ELF-1 (cell line): ENCODE results near the gene SIPA1.
A peak's percentile ranks its signal among the peaks of the same experiment; 100 is the strongest.
"Not testable (repeated sequence)": the region's sequence is repeated elsewhere in the genome, so short reads cannot be mapped to it uniquely, and the experiment has no call there.

Experiments used
- DNase-seq: peaks from one replicate; pipeline ENCODE4 v3.0.0-alpha.2; 2016; ENCODE audit warnings: low read depth, low spot score

The SIPA1 gene

DNA sequence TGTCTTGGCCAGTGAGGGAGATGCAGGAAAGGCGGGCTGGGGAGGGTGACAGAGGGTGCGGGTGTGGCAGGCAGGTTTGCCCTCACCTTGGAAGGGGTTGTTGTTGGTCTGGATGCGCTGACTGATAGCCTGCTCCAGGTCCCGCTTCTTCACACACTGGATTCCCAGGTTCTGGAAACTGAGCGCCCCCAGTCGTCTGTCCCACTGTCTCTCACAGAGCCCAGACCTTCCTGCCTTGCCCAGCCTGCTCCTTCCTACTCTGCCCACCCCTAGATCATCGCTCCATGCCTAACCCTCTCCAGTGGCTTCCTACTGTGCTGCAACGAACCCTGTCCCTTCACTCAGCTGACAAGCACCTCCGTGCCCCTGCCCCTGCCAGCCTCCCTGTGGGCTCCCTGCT lies 22.1 kb downstream of the SIPA1 start:
- DNase-seq, result no peak

DNA sequence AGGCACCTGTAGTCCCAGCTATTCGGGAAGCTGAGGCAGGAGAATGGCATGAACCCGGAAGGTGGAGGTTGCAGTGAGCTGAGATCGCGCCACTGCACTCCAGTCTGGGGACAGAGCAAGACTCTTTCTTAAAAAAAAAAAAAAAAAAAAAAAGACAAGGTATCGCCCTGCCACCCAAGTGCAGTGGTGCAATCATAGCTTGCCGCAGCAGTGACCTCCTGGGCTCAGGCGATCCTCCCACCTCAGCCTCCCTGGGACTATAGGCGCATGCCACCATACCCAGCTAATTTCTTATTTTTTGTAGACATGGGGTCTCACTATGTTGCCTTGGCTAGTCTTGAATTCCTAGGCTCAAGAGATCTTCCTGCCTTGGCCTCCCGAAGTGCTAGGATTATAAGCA lies 23.0 kb downstream of the SIPA1 start:
- not testable (repeated sequence) for DNase-seq

DNA sequence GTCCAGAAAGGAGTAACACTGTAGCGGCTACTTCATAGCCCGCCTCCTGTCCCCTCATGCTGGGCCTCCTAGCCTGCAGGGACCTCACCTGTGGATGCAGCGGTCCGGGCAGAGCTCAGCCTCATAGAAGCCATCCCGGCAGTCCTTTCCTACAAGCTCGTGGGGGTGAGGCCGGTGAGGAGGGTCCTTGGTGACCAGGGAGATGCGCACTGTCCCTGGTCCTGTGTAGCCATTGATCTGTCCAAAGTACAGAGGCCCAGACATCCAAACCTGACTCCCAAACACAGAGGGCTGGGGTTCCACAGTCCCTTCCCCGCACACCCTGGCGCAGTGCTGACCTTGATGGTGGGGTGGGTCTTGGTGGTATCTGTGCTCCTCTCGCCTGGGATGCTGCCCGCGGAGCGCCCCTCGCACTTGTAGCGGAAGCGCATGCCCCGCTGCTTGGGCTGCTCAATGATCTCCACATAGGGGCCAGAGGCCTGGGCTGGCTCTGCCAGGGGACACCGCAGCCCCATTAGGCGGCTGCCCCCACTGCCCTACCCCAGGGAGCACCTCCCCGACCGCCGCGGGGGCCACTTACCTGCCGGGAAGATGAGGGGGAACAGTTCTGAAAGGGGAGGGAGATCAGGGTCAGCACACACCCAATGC lies 23.8 kb downstream of the SIPA1 start:
- no peak for DNase-seq

DNA sequence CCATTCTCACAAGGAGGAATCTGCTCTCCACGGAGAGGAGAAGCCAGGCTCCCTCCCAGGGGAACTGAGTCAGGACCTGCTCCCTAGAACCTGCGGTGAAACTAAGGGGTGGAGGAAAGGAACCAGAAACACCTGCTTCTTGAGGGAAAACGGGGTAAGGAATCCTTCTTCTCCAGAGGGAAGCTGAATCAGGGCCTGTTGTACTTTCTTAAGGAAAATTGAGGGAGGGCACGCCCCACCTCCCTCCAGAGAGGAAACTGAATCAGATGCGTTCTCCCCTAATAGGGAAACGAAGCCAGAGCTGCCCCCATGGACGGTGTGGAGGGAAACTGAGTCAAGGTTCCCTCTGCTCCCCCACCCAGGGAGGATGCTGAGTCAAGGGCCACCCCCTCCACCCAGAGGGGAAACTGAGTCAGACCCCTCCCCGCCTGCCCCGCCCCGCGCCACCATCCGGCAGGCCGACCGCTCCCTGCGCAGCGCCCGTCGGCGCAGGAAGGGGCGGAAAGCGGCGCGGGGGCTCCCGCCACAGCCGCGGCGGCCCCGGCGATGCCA lies 24.4 kb downstream of the SIPA1 start:
- DNase-seq, result no peak

DNA sequence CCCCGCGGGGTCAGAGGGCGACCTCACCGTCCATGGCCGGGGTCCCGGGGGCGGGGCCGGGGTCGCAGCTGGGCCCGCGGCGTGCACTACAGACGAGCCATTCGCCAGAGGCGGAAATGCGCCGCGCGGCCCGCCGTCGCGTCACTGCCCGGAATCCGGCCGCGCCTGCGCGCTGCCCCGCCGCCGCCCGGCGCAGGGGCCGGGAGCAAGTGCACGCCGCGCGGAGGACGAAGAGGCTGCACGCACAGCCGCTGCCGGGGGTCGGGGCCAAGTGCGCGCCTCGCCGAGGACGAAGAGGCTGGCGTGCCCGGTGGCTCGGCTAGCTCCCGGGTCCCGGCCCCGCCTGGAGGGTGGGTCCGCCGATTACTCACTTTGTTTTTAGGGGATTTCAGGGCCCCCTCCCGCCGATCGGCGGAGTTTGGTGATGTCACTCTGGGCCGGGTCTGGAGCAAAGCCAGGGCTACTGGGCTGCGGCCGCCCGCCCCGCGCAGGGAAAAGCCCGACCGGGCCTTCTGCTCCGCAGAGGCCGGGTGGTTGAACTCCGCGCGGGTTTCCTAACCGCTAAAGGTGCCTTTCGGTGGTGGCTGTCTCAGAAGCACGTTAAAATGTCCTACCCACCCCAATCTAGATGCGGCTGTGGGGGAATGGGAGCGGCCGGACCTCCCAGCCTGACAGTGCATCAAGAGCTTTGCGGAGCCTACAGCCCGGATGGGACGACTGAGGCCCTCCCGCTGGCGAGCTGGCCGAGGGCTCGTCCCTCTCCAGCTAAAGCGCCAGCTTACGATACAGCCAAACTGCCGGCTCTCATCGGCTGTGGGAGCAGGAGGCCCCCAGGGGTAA lies 25.1 kb downstream of the SIPA1 start, which contains the start of gene RELA:
RELA (minus strand) TSS at position 118 of the 840 bp plus-strand sequence; CDS start at position 34, 84 bp downstream.
- DNase-seq, result peak; percentile 93

DNA sequence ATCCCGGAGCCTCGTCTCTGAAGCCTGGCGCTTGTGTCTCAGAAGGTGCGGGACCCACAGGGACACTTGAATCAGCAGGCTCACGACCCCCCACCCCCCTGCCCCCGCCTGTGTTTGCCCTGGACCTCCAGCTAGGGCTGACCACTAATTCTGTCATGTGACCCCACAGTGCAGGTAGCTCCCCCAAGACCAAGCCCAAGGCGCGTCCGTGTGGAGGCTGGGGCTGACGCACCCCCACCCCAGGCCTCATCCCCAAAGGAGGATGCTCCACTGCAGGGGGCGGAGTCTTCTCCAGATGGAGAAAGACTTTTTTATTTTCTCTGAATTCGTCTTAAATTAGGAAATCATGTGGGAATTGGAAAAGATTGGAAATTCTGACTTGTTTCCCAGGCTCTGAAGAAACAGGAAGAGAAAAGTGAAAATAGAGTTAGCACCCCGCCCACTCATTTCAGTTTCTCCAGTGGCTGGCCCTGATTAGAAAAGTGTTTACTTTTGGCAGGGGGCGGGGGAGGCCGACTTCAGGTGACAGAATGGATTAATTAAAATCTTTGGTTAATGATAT lies 25.8 kb downstream of the SIPA1 start:
- no peak for DNase-seq

DNA sequence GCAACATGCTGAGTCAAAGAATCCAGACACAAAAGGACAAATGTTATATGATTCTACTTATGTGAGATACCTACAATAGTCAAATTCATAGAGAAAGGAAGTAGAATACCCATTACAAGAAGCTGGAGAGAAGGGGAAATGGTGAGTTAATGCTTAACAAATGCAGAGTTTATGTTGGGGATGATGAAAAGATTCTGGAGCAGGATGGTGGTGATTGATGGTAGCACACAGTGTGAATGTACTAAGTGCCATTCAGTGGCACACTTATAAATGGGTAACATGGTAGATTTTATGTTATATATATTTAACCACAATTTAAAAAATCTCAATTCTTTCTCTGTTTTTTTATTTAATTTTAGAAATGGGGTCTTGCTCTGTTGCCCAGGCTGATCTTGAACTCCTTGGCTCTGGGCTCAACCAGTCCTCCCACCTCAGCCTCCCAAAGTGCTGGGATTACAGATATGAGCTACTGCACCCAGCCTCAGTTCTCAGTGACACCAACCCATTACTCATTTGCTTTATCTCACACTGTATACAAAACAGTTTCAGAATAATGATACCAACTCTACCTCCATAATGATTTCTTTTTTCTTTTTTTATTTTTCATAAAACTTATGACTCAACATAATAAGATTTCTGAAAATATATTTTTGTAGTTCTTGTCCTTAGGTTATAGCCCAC lies 34.4 kb downstream of the SIPA1 start:
- no peak for DNase-seq

DNA sequence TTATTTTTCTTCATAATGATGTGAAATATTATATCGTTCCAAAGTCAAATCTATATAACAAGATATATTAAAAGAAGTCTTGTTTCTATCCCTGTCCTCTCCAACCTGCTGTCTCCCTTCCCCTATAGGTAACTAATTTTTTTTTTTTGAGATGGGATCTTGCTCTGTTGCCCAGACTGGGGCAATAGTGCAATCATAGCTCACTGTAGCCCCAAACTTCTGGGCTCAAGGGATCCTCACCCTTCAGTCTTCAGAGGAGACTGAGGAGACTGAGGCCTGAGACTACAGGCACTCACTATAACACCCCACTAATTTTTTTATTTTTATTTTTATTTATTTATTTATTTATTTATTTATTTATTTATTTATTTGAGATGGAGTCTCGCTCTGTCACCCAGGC lies 35.1 kb downstream of the SIPA1 start:
- no peak for DNase-seq

DNA sequence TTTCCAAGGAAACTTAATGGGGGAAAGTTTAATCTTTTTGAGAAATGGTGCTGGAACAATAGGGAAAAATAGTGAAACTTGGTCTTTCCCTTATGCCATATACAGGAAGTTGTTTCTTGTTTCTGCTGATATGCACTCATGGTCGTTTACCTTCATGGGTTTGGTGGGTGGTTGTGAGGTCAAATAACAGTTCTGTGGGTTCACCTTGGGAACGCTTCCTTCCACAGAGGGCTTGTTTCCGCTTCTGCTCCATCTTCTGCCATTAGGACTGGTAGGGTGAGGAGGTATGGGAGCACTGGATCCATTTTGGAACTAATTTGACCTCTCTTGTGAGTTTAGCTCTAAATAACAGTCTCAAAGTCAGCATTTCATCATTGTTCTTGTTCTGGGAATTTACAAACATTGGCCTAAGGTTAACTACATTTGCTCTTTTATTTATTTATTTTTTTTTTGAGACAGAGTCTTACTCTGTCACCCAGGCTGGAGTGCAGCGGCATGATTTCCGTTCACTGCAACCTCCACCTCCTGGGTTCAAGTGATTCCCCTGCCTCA lies 42.4 kb downstream of the SIPA1 start:
- DNase-seq, result no peak

DNA sequence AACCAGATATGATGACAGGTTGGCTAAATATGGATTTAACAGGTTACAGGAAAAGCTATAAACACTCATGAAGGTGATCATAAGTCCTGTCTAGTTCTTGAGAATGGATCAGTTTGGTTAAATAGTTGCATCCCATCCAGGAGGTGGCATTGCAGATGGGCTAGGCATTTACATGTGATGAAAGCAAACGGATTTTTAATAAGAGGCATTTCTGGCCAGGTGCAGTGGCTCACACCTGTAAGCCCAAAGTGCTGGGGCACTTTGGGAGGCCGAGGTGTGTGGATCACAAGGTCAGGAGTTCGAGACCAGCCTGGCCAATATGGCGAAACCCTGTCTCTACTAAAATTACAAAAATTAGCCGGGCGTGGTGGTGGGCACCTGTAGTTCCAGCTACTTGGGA lies 45.6 kb downstream of the SIPA1 start:
- DNase-seq, result not testable (repeated sequence)

DNA sequence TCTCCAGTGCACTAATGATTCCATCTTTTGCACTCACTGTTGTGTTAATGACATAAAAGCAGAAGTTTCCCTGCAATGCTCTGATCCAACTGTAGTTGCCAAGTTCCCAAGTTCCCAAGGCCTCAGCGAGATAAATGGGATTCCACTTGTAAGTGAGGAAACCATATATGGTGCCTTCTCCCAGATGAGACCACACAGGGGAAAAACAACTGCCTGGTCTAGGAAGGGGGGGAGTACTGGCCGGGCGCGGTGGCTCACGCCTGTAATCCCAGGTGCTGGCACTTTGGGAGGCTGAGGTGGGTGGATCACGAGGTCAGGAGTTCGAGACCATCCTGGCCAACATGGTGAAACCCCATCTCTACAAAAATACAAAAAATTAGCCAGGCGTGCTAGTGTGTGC lies 48.1 kb downstream of the SIPA1 start:
- no peak for DNase-seq

DNA sequence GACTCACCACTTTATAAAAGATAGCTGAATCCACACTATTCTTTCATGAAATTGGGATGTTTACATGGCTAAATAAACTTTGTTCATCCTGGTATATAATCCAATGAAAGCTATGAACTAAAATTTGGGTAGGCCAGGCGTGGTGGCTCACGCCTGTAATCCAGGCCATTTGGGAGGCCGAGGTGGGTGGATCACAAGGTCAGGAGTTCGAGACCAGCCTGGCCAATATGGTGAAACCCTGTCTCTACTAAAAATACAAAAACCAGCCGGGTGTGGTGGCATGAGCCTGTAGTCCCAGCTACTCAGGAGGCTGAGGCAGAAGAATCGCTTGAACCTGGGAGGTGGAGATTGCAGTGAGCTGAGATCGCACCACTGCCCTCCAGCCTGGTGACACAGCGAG lies 53.9 kb downstream of the SIPA1 start:
- DNase-seq, result not testable (repeated sequence)

DNA sequence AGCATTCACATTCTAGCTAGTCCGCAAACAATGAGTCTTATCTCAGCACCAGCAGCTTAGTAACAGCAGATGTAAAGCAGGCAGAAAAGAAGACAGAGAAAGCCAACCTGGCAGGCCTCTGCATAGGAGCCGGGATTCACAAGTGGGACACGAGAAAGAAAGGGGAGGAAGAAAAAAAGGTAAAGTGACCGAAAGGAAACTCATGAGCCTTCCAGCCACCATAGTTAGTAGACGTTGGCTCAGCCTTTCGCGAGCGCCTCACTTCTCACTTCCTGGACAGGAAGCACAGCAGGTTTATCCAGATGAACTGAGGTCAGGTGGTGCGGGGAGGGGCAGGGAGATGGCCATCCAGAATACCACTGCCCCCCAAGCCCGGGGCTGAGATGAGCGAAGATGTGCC lies 54.5 kb downstream of the SIPA1 start:
- DNase-seq, result peak; percentile 25

DNA sequence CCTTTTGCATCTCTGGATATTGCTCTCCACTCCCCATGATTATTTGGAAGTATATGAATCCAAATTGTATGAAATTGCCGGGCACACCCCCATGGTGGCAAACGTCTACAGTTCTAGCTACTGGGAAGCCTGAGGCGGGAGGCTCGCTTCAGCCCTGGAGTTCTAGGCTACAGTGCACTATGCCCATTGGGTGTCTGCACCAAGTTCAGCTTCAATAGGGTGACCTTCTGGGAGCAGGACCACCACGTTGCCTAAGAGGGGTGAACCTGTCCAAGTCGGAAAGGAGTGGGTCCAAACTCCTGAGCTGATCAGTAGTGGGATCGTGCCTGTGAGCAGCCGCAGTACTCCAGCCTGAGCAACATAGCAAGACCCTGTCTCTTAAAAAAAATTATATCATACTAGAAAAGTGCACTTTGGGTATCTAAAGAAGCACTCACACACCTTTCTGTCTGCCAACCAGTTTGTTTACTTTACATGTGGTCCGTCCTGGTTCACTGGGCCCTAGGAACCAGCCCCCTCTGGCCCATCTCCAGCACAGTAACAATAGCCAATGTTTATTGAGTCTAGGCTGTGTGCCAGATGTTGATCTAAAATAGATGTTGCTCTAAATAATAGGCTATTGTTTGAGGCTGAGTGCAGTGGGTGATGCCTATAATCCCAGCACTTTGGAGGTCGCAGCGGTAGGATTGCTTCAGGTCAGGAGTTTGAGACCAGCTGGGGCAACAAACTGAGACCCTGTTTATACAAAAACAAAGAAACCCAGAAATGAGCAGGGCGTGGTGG lies 57.7 kb downstream of the SIPA1 start:
- no peak for DNase-seq

DNA sequence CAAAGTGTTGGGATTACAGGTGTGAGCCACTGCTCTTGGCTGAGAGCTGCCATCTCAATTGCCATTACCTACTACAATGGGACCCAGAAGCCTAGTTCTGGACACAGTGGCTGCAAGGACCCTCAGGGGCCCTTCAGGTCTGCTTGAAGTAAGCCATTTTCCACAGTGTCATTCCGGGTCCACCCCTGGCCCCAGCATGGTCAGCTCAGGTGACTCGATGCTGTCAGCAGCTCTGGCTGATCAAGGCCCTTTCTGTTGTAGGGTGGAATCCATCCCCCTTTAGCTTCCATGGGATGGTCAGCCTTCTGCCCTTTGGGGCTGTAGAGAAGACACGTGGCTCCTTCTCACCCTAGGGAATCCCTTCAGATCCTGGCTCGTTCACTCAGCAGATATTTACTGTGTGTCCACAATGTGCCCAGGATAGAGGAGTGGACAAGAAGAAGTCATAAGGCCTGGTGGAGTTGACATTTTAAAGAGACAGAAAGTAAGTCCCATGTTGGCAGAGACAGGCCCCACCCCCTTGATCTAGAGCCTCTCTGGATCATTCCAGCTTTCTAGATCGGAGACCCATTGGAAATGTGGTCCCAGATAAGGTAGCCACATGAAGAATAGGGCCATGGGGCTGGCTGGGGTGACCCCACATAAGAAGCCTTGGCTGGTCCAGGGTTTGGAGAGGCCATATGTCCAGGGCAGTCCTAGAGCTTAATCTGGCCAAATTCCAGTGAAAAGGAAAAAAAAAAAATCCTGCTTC lies 59.1 kb downstream of the SIPA1 start:
- no peak for DNase-seq

DNA sequence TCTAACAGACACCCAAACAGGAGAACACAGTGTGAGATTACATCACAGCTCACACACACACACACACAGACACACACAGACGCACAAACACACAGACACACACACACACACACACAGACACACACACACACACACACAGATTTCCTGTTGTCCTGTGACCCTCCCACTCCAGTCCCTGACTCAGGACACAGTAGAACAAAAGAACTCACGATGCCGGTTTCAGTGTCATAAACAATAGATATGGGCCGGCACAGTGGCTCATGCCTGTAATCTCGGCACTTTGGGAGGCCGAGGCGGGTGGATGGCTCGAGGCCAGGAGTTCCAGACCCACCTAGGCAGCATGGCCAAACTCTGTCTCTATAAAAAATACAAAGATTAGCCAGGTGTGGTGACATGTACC lies 60.3 kb downstream of the SIPA1 start:
- no peak for DNase-seq

DNA sequence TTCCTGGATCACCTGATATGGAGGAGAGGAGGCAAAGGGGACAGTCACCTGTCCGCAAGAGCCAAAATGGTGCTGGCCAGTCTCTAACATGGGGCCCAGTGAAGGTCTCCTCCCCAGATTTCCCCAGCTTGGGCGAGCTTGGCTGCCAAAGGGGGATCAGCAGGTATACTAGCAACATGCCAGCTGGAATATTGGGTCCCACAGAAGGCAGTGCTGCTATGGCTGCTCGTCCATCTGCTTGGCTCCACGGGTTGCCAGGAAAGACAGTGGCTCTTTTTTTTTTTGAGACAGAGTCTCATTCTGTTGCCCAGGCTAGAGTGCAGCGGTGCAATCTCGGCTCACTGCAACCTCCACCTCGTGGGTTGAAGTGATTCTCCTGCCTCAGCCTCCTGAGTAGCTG lies 61.4 kb downstream of the SIPA1 start:
- no peak for DNase-seq

DNA sequence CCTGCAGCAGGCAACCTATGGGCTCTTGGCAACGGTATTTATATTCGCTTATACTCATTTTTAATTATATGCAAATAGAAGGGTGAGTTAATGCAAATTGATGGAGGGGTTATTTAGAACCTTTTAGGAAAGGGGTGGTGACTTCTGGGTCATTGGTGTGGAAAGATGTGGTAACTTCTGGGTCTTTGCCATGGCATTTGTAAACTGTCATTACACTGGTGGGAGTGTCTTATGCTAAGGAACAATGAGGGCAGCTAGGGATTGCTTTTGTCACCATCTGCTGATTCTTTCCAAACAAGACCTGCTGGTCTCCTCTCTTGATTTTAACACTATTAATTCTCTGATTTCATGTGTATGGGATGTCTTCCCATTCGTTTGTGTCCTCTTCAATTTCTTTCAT lies 62.5 kb downstream of the SIPA1 start:
- DNase-seq, result no peak
